ENCODE data around the gene UBA5.
"Not testable (repeated sequence)": the region's sequence is repeated elsewhere in the genome, so short reads cannot be mapped to it uniquely, and the experiment has no call there.

The UBA5 gene

GRCh38 chr3:132660052-132660810 is at the start of gene UBA5:
Gene UBA5 (plus strand): TSS chr3:132660329. CDS start chr3:132660538, 209 bp downstream.
- peak; percentile 85 for DNase-seq

- DNase-seq, result not testable (repeated sequence)
These were observed 44.8 kb upstream of the UBA5 start for GRCh38 chr3:132615301-132615700.

GRCh38 chr3:132615881-132616280 is 44.2 kb upstream of the UBA5 start:
- DNase-seq, result no peak

- DNase-seq, result no peak
These were observed 43.3 kb upstream of the UBA5 start for GRCh38 chr3:132616780-132617179.

- no peak for DNase-seq
These were observed 38.0 kb upstream of the UBA5 start for GRCh38 chr3:132622148-132622547.

GRCh38 chr3:132622761-132623160 is 37.4 kb upstream of the UBA5 start:
- DNase-seq, result no peak

GRCh38 chr3:132623646-132624045 is 36.5 kb upstream of the UBA5 start:
- no peak for DNase-seq

- DNase-seq, result no peak
These were observed 35.3 kb upstream of the UBA5 start for GRCh38 chr3:132624790-132625189.

GRCh38 chr3:132625613-132626012 is 34.5 kb upstream of the UBA5 start:
- no peak for DNase-seq

- no peak for DNase-seq
These were observed 33.2 kb upstream of the UBA5 start for GRCh38 chr3:132626955-132627354.

- DNase-seq, result no peak
These were observed 32.0 kb upstream of the UBA5 start for GRCh38 chr3:132628157-132628556.

- DNase-seq, result no peak
These were observed 30.2 kb upstream of the UBA5 start for GRCh38 chr3:132629928-132630327.

GRCh38 chr3:132630612-132631011 is 29.5 kb upstream of the UBA5 start:
- DNase-seq, result no peak

GRCh38 chr3:132635052-132635451 is 25.1 kb upstream of the UBA5 start:
- DNase-seq, result no peak

GRCh38 chr3:132637590-132637989 is 22.5 kb upstream of the UBA5 start:
- DNase-seq, result no peak

- DNase-seq, result no peak
These were observed 21.4 kb upstream of the UBA5 start for GRCh38 chr3:132638706-132639105.

GRCh38 chr3:132641427-132641826 is 18.7 kb upstream of the UBA5 start:
- not testable (repeated sequence) for DNase-seq

- no peak for DNase-seq
These were observed 18.1 kb upstream of the UBA5 start for GRCh38 chr3:132641837-132642538.

GRCh38 chr3:132642539-132642847 is 17.6 kb upstream of the UBA5 start:
- DNase-seq, result no peak

GRCh38 chr3:132643366-132643765 is 16.8 kb upstream of the UBA5 start:
- DNase-seq, result no peak

- DNase-seq, result no peak
These were observed 15.1 kb upstream of the UBA5 start for GRCh38 chr3:132645058-132645457.

GRCh38 chr3:132650153-132650552 is 10.0 kb upstream of the UBA5 start:
- DNase-seq, result no peak

GRCh38 chr3:132652640-132653270 is 7.4 kb upstream of the UBA5 start:
- DNase-seq, result no peak

GRCh38 chr3:132654190-132654589 is 5.9 kb upstream of the UBA5 start:
- DNase-seq, result no peak

Measured in activated CD8-positive, alpha-beta memory T cell treated with anti-CD3 and anti-CD28 coated beads, Interleukin-2, amount 50 U/mL, for 48 hours (primary cell).